HFF-Myc (cell line): ENCODE measurements around the gene ZMYND8.
"Not testable (repeated sequence)": the region's sequence is repeated elsewhere in the genome, so short reads cannot be mapped to it uniquely, and the experiment has no call there.

Experiments used
- DNase-seq: peaks from one replicate; pipeline ENCODE4 v3.0.0-alpha.2; 2011; ENCODE audit warnings: low read depth; ENCODE audit errors: extremely low read depth
- H3K4me3 ChIP-seq: replicated peaks from 2 replicates; pipeline ENCODE4 v1.5.1; 2011; ENCODE audit warnings: low read depth, mild to moderate bottlenecking, control low read depth, low read length
- TF ChIP-seq, protein P1 (sequence below): IDR thresholded peaks from 2 replicates; pipeline ENCODE4 v1.5.1; 2012; ENCODE audit warnings: mild to moderate bottlenecking, low read depth, low read length, control low read depth; ENCODE audit errors: missing control alignments

ZMYND8 gene

DNA sequence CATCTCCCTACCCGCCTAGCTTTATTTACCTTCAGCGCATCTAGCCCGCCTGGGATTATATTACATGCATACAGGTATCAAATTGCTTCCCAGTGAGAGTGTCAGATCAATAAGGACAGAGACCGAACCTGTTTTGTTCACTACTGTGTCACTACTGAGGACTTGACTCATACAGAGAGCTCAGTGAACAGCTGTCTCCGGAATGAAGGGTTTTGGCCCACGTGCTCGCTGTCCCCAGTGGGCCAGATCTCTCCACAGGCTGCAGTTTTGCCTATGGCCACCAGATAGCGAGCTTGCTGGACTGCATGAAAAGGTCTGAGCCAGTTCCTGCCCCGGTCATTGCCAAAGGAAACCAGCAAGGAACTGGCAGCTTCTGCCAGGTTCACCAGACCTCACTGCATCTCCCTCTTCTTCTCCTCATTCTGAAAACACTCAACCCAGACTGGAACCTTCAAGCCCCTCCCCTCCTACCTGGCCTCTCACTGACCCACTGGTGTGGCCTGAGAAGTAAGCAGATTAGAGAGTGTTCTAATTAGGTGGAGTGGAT, 150.8 kb downstream of the ZMYND8 start:
- TF ChIP-seq, protein P1, sequence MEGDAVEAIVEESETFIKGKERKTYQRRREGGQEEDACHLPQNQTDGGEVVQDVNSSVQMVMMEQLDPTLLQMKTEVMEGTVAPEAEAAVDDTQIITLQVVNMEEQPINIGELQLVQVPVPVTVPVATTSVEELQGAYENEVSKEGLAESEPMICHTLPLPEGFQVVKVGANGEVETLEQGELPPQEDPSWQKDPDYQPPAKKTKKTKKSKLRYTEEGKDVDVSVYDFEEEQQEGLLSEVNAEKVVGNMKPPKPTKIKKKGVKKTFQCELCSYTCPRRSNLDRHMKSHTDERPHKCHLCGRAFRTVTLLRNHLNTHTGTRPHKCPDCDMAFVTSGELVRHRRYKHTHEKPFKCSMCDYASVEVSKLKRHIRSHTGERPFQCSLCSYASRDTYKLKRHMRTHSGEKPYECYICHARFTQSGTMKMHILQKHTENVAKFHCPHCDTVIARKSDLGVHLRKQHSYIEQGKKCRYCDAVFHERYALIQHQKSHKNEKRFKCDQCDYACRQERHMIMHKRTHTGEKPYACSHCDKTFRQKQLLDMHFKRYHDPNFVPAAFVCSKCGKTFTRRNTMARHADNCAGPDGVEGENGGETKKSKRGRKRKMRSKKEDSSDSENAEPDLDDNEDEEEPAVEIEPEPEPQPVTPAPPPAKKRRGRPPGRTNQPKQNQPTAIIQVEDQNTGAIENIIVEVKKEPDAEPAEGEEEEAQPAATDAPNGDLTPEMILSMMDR = peak; percentile 65
- peak; percentile 40 for DNase-seq
- H3K4me3 ChIP-seq = no peak overlapping the region

DNA sequence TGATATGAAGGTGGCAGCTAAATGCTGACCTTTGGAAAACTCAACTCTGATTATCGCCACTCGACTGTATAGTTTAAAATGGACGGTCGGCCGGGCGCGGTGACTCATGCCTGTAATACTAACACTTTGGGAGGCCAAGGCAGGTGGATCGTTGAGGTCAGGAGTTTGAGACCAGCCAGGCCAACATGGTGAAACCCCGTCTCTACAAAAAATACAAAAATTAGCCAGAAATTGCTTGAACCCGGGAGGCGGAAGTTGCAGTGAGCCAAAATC, 151.7 kb downstream of the ZMYND8 start:
- DNase-seq, H3K4me3 ChIP-seq: not testable (repeated sequence)

DNA sequence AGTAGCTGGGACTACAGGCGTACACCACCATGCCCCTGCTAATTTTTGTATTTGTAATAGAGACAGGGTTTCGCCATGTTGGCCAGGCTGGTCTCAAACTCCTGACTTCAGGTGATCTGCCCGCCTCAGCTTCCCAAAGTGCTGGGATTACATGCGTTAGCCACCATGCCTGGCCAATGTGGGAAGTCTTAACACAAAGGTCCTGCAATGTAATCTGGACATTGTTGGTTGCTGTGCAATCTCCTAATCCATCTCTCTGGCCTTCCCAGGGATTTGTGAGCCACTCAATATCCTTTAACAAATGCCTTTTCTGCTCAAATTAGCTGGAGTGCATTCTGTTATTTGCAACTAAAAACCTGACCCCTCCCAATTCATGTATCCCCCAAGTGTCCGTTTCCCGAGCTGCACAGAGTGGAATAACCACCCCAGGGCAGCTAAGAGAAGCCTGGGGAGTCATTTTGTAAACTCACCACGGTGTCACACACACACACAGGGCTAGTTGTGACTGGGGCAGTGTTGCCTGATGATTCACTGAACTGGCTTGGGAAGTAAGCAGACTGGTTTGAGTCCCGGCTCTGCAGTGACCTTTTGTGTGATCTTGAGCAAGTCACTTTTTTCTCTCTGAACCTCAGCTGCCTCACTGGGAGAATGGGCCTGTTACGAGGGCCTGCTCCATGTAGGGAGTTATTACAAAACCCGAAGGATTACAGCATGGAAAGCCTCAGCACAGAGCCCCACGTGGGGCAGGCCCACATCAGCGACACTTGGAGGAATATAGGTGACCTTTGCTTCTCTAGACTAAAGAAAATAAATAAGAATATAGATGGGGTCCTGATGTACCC, 152.3 kb downstream of the ZMYND8 start:
- peak; percentile 22 for DNase-seq
- TF ChIP-seq, protein P1 = no peak

DNA sequence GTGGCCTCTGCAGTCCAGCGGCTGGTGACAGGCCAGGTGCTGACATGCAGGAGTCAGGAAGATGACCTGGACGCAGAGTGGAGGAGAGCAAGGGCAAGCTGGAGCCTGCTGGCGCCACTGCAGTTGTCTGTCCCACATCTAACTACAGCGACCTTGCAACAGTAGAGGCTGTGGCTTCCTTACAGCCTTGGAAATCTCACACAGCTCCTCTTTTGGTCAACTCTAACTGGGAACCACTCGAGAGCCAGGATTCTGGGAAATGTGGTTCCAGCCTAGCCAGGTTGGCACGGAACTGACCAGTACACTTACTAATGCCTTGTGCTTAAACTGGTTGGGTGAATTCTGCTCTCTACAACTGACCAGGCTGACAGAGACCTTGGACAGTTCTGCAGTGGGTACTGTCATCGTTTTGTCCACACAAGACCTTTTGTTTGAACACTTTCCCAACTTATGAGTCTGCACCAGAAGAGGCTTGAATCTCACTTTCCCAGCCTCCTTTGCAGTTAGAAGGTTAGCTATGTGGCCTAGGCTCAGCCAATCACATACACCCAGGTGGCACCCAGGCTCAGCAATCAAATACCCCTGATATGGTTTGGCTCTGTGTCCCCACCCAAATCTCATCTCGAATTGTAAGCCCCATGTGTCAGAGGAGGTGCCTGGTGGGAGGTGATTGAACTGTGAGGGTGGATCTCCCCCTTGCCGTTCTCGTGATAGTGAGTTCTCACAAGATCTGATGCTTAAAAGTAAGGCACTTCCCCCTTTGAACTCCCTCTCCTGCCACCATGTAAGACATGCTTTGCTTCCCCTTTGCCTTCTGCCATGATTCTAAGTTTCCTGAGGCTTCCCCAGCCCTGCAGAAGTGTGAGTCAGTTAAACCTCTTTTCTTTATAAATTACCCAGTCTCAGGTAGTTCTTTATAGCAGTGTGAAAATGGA, 153.5 kb downstream of the ZMYND8 start:
- no peak for DNase-seq
- no peak overlapping the region for H3K4me3 ChIP-seq
- TF ChIP-seq, protein P1 = no peak

More for the DNA sequence above, 152.3 kb downstream of the ZMYND8 start:
- H3K4me3 ChIP-seq = no peak overlapping the region

DNA sequence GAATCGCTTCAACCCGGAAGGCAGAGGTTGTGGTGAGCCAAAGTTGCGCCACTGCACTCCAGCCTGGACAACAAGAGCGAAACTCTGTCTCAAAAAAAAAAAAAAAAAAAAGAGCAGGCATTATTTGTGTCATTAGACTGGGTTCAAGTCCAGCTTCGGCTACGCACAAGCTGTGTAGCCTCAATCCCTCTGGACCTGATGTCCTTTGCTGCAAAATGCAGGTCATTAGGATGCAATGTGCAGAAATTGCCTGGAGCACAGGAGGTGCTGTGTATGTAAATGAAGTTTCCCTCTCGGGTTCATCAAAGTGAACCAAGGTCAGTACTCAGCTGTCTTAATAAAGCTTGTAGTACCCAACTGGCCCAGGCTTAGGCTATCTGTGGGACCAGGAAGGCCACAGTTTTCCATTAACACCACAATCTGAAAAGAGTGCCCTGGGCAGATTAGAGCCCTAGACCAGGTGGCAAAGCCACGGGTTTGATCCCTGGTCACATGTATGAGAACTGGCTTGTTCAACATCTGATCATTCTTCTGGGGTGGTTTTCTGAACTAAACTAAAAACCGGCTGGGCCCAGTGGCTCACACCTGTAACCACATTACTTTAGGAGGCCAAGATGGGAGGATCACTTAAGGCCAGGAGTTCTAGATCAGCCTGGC, 155.3 kb downstream of the ZMYND8 start:
- TF ChIP-seq, protein P1 = no peak
- DNase-seq = no peak
- H3K4me3 ChIP-seq = no peak overlapping the region

DNA sequence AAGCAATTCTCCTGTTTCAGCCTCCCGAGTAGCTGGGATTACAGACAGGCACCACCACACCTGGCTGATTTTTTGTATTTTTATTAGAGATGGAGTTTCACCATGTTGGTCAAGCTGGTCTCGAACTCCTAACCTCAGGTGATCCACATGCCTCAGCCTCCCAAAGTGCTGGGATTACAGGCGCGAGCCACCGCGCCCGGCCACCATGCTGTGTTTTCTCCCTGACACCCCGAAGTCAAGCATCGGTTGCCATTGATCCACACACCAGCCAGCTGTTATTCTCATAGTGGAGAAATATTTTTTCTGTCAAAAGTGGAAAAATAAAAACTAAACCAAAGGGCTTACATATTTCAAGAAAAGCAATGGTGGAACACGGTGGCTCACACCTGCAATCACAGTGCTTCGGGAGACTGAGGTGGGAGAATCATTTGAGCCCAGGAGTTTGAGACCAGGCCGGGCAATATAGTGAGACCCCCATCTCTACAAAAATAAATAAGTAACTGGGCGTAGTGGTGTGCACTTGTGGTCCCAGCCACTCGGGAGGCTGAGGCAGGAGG, 157.4 kb downstream of the ZMYND8 start:
- DNase-seq = no peak
- TF ChIP-seq, protein P1 = no peak
- H3K4me3 ChIP-seq = no peak overlapping the region
